Calu3 (cell line): ENCODE measurements around the gene TMEM186. TPM values are rescaled to one million over a fixed set of nuclear protein-coding genes. Genes with fewer than 3 reads are reported as not detected.

Source experiments
- BruUV-seq: library from RNA; stranded (reverse); fragments of 400-500 nt; replicated peaks from 2 replicates; lab custom pipeline; 2021; lab: Mats Ljungman, UMichigan
- CTCF ChIA-PET: fragments of 300-600 bp; sonication (Branson Sonifier 250); formaldehyde crosslinking; loops from one replicate; lab custom pipeline; 2022; ENCODE audit warnings: antibody characterized with exemption; lab: Charles Lee
- DNase-seq: peaks from one replicate; pipeline ENCODE4 v3.0.0; 2022
- H3K27ac Mint-ChIP-seq: one replicate; pipeline ENCODE4 v1.8.0; 2022; ENCODE audit warnings: mixed read lengths; ENCODE audit not compliant: unreplicated experiment
- H3K27me3 Mint-ChIP-seq: one replicate; pipeline ENCODE4 v1.8.0; 2022; ENCODE audit warnings: mixed read lengths; ENCODE audit not compliant: unreplicated experiment
- H3K36me3 Mint-ChIP-seq: one replicate; pipeline ENCODE4 v1.8.0; 2022; ENCODE audit warnings: mild to moderate bottlenecking, moderate library complexity, mixed read lengths; ENCODE audit not compliant: insufficient read depth, unreplicated experiment
- H3K4me1 Mint-ChIP-seq: one replicate; pipeline ENCODE4 v1.8.0; 2022; ENCODE audit warnings: mild to moderate bottlenecking, low read depth, mixed read lengths; ENCODE audit not compliant: unreplicated experiment
- H3K4me3 Mint-ChIP-seq: one replicate; pipeline ENCODE4 v1.8.0; 2022; ENCODE audit warnings: mild to moderate bottlenecking, low read depth, moderate library complexity, mixed read lengths; ENCODE audit not compliant: unreplicated experiment
- H3K9me3 Mint-ChIP-seq: one replicate; pipeline ENCODE4 v1.8.0; 2022; ENCODE audit warnings: low read depth, mixed read lengths; ENCODE audit not compliant: unreplicated experiment
- intact Hi-C: fragments of 100-400 bp; cut with micrococcal nuclease; formaldehyde crosslinking; loops from one replicate; pipeline ENCODE4 v1.10.0; 2022; ENCODE audit not compliant: unreplicated experiment
- total RNA-seq: library from RNA; stranded (reverse); gene quantifications from 2 replicates; pipeline ENCODE4 v1.2.3, GENCODE V29; 2022
- TF ChIP-seq, protein P1 (sequence below): fragments of 200-600 bp; IDR thresholded peaks from one replicate; pipeline ENCODE4 v1.8.0; 2022; ENCODE audit warnings: antibody characterized with exemption; ENCODE audit not compliant: unreplicated experiment

TMEM186 gene
- total RNA-seq, 1 experiment from 2014 or later: 20.9 TPM

DNA sequence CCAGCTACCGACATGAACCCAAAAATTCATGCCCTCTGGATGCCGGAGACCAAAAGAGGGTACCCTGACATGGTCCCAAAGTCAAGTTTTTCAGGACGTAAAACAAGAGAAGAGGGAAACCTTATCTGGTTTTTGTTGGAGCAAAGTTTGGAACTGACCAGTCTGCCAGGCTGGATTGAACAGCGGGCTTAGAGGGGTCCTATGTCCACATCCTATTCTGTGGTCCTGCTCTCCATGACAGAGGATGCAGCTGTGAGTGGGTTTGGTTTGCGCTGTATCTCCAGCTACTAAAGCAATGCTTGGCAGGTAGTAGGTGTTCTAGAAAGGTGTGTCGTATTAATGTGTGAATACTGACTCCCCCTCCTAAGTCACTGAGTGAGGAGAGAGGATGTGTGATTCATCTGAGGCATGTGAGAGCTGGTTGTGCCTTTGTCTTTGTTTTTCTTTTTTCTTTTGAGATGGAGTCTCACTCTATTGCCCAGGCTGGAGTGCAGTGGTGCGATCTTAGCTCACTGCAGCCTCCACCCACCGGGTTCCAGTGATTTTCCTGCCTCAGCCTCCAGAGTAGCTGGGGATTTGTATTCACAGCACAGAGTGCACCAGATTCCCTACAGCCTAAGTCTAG, 31.2 kb upstream of the TMEM186 start:
- no peak overlapping the region for H3K27ac Mint-ChIP-seq
- CTCF ChIA-PET: no interaction called here
- H3K4me1 Mint-ChIP-seq: no peaks in the 10 kb centered on the region
- H3K9me3 Mint-ChIP-seq: no peaks in the 10 kb centered on the region
- TF ChIP-seq, protein P1, sequence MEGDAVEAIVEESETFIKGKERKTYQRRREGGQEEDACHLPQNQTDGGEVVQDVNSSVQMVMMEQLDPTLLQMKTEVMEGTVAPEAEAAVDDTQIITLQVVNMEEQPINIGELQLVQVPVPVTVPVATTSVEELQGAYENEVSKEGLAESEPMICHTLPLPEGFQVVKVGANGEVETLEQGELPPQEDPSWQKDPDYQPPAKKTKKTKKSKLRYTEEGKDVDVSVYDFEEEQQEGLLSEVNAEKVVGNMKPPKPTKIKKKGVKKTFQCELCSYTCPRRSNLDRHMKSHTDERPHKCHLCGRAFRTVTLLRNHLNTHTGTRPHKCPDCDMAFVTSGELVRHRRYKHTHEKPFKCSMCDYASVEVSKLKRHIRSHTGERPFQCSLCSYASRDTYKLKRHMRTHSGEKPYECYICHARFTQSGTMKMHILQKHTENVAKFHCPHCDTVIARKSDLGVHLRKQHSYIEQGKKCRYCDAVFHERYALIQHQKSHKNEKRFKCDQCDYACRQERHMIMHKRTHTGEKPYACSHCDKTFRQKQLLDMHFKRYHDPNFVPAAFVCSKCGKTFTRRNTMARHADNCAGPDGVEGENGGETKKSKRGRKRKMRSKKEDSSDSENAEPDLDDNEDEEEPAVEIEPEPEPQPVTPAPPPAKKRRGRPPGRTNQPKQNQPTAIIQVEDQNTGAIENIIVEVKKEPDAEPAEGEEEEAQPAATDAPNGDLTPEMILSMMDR: no peak
- H3K4me3 Mint-ChIP-seq: no peak overlapping the region
- H3K36me3 Mint-ChIP-seq: peaks cover 67% of the 10 kb centered on the region
- BruUV-seq: no TSS peak
- no peaks in the 10 kb centered on the region for H3K27me3 Mint-ChIP-seq
- DNase-seq: no peak
- intact Hi-C loops: no loop called here

DNA sequence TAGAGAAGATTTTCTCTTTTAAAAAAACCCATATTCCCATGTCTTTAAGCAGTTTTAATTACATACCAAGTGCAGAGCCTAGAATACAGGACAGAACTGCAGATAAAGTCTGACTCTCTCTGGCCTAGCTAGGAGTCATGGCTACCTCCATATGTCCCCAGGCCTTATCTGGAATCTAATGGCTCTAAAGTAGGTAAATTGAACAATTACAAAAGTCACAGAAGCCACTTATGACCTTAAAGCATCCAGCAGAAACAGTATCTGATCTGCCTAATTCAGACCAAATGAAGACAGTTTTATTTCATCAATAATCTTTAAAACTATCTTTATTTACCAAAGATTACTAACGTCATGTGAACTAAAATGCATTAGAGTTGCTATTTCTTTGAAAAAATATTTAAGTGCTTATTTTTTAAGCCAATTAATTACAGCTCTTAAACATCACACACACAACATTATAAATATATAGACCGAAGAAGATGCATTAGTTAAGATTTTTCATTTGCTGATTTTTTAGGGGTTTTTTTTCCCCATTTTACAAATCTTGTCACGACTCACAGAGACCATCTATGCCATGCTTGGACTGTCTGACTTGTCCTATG, 28.9 kb upstream of the TMEM186 start:
- intact Hi-C loops: no loop called here
- H3K36me3 Mint-ChIP-seq: peaks cover 68% of the 10 kb centered on the region
- no peak for DNase-seq
- H3K27ac Mint-ChIP-seq: no peak overlapping the region
- no TSS peak for BruUV-seq
- no peaks in the 10 kb centered on the region for H3K27me3 Mint-ChIP-seq
- CTCF ChIA-PET: no interaction called here
- no peaks in the 10 kb centered on the region for H3K9me3 Mint-ChIP-seq
- TF ChIP-seq, protein P1: no peak
- H3K4me1 Mint-ChIP-seq: no peaks in the 10 kb centered on the region
- H3K4me3 Mint-ChIP-seq: no peak overlapping the region

DNA sequence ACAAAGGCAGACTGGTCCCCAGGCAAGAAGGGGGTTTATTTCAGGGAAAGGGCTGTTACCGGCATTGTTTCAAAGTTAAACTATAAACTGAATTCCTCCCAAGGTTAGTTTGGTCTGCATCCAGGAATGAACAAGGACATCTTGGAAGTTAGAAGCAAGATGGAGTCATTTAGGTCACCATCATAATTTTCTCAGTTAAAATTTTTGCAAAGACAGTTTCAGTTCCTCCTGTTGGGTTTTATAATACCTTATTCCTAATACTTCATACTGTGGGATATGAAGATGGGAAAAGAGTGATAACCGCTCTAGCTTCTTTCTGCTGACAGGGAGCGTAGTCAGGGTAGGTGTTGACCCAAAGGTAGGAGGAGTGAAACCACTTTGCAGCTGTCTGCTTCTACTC, 25.0 kb upstream of the TMEM186 start:
- CTCF ChIA-PET: no interaction called here
- H3K4me3 Mint-ChIP-seq: no peak overlapping the region
- TF ChIP-seq, protein P1: no peak
- H3K27ac Mint-ChIP-seq: no peak overlapping the region
- intact Hi-C loops: no loop called here
- H3K4me1 Mint-ChIP-seq: no peaks in the 10 kb centered on the region
- no peak for DNase-seq
- no peaks in the 10 kb centered on the region for H3K27me3 Mint-ChIP-seq
- H3K9me3 Mint-ChIP-seq: no peaks in the 10 kb centered on the region
- no TSS peak for BruUV-seq
- peaks cover 74% of the 10 kb centered on the region for H3K36me3 Mint-ChIP-seq

DNA sequence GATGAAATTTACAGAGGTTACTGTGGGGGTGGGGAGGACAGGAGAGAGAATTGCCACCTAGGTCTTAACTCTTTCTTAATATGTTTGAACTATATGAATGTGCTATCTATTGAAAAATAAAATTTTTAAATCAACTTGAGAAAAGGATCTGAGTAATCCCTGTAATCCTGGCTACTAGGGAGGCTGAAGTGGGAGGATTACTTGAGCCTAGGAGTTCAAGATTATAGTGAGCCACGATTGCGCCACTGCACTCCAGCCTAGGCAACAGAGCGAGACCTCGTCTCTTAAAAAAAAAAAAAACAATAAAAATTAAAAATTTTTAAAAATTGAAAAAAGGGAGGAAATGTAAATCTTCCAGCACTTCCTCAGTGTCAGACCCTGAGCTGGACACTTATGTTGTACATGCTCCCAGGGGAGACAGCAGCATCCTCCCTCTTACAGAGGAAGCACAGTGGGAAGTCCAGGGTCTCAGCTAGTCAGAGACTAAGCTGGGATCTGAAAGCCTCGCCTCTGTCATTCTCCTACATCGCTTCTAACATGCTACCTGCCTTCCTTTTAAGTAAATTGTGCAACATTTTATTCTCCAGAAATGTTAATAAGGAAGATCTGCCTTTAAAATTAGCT, 22.1 kb upstream of the TMEM186 start:
- H3K9me3 Mint-ChIP-seq: no peaks in the 10 kb centered on the region
- BruUV-seq: no TSS peak
- H3K36me3 Mint-ChIP-seq: peaks cover 60% of the 10 kb centered on the region
- TF ChIP-seq, protein P1: no peak
- H3K27ac Mint-ChIP-seq: no peak overlapping the region
- H3K27me3 Mint-ChIP-seq: no peaks in the 10 kb centered on the region
- H3K4me1 Mint-ChIP-seq: no peaks in the 10 kb centered on the region
- CTCF ChIA-PET: no interaction called here
- no peak overlapping the region for H3K4me3 Mint-ChIP-seq
- DNase-seq: no peak
- intact Hi-C loops: no loop called here
